Ectodermal cell (in vitro differentiated cells): Measurements from ENCODE around the gene GEMIN8.

Experiments used
- H3K27ac ChIP-seq: 2 replicates; pipeline ENCODE4 v1.7.0; 2013; ENCODE audit warnings: mild to moderate bottlenecking, low read depth, low read length; ENCODE audit not compliant: insufficient read depth, poor library complexity, severe bottlenecking
- H3K27me3 ChIP-seq: 2 replicates; pipeline ENCODE4 v1.7.0; 2013; ENCODE audit warnings: mild to moderate bottlenecking, low read length; ENCODE audit not compliant: insufficient read depth, control insufficient read depth, poor library complexity, severe bottlenecking
- H3K36me3 ChIP-seq: one replicate; pipeline ENCODE4 v1.7.0; 2013; ENCODE audit warnings: low read length; ENCODE audit not compliant: control insufficient read depth, insufficient read depth
- H3K4me1 ChIP-seq: one replicate; pipeline ENCODE4 v1.7.0; 2013; ENCODE audit warnings: low read length; ENCODE audit not compliant: control insufficient read depth, insufficient read depth
- H3K4me3 ChIP-seq: 2 replicates; pipeline ENCODE4 v1.7.0; 2013; ENCODE audit warnings: low read depth, low read length, control low read depth; ENCODE audit not compliant: insufficient read depth
- H3K9me3 ChIP-seq: 2 replicates; pipeline ENCODE4 v1.7.0; 2013; ENCODE audit warnings: mild to moderate bottlenecking, low read length, moderate library complexity; ENCODE audit not compliant: control insufficient read depth
- WGBS, 2 experiments: methylation state at CpG; one replicate each; pipeline ENCODE4 v1.1.7; 2013; ENCODE audit warnings: missing lambda C conversion rate in 2 of 2; 5-methylcytosine and 5-hydroxymethylcytosine counted together

Gene GEMIN8

DNA sequence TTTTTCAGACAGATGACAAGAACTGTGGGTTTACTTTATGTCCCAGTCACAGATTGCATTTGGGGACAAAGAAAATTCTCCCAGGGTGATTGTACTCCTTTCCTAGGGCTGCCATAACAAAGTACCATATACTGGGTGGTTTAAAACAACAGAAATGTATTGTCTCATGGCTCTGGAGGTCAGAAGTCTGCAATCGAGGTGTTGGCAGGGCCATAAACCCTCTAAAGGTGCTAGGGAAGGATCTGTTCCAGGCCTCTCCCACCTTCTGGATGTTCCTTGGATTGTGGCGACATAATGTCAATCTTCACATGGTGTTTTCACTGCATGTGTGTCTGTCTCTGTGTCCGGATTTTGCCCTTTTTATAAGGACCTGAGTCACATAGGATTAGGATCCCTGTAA is 12.3 kb downstream of the GEMIN8 start:
- H3K4me3 ChIP-seq, result no peak overlapping the region
- H3K27ac ChIP-seq, result no peak overlapping the region
- H3K4me1 ChIP-seq, result no peaks in the 10 kb centered on the region
- 90 to 91% methylated on average over 3 of the region's 3 CpGs for WGBS, 2 experiments
- H3K9me3 ChIP-seq, result no peaks in the 10 kb centered on the region
- H3K36me3 ChIP-seq, result no peaks in the 10 kb centered on the region
- no peaks in the 10 kb centered on the region for H3K27me3 ChIP-seq

DNA sequence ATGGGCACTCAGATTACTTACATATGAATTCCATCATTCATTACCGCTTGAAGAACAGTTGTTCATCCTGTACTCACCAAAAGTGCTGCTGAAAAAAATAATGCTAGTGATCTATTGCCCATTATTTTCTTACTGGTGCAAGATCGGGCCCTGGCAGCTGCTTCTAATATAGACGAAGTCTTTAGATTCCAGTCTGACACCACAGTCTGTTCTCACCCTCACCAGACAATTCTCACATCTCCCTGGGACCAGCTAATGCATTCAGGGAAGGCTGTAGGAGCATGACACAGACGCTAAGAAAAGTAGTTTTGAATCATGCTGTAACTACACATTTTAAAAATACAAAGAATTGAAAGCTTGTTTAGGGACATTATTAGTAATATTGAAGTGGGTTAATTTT is 13.8 kb downstream of the GEMIN8 start:
- H3K9me3 ChIP-seq, result no peaks in the 10 kb centered on the region
- no peaks in the 10 kb centered on the region for H3K4me1 ChIP-seq
- no peak overlapping the region for H3K27ac ChIP-seq
- no peaks in the 10 kb centered on the region for H3K27me3 ChIP-seq
- no peaks in the 10 kb centered on the region for H3K36me3 ChIP-seq
- 98 to 100% methylated on average over 1 to 3 of the region's 4 CpGs for WGBS, 2 experiments
- no peak overlapping the region for H3K4me3 ChIP-seq

DNA sequence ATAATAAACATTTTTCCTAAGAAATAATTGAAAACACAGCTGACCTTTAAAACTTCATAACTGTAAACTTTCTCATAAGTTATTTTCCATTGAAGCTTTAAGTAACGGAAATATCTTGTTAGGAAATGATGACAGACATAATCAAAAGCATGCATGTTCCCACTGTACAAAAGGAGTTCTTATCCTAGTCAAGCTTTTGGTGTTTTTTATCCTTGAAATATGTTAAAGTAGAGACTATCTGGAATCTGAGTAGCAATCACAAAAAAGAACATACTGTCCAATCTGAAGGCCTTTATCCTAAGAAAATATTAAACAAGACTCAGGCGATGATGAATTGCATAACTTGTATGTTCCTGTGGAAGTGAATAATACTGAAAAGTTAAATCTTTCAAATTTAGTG is 14.4 kb downstream of the GEMIN8 start:
- no peaks in the 10 kb centered on the region for H3K36me3 ChIP-seq
- H3K27ac ChIP-seq, result no peak overlapping the region
- H3K4me1 ChIP-seq, result no peaks in the 10 kb centered on the region
- no peaks in the 10 kb centered on the region for H3K9me3 ChIP-seq
- H3K4me3 ChIP-seq, result no peak overlapping the region
- no peaks in the 10 kb centered on the region for H3K27me3 ChIP-seq
- 100% methylated on average over 2 of the region's 2 CpGs; no CpG with 5 or more reads in 1 of the 2 experiments for WGBS, 2 experiments

DNA sequence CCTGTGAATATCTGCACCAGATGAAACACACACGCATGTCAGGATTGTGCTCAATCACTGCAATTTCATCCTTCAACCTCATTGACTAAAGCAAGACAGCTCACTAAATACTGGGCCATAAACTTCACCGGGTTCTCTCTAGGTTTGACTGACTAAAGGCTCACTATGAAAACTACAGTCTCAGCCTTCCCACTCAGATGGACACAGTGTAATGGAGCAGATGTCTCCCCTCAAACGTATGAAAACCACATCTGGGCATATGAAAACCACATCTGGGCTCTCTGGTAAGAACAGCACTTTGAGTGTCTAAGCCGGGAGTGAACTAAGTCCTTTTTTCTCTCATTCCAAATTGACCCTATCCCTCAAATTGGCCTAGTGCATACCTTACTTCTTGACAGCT is 15.2 kb downstream of the GEMIN8 start:
- Histone ChIP-seq H3K4me1 (no peaks in the 10 kb centered on the region), H3K4me3 (no peak overlapping the region), H3K27me3 (no peaks in the 10 kb centered on the region), H3K9me3 (no peaks in the 10 kb centered on the region), H3K36me3 (no peaks in the 10 kb centered on the region), H3K27ac (no peak overlapping the region)
- 92 to 94% methylated on average over 4 of the region's 4 CpGs for WGBS, 2 experiments

DNA sequence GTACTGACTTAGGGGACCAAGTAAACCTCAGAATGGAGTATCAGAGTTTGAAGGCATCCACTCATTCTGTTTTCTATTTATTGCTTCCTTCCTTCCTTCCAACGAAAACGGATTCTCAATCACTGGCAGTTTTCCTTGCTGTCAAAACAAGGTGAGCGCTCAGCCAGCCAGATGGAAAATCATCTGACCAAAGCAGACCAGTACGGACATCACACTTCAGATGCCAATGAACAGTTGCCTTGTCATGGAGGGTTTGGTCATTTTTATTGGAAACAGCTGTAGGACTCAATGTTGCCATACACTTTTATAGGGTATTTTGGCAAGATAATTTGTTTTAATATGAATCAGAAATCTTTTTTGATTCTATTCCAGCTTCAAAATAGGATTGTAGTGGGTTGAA is 16.6 kb downstream of the GEMIN8 start:
- Histone ChIP-seq H3K4me1 (no peaks in the 10 kb centered on the region), H3K27ac (no peak overlapping the region), H3K4me3 (no peak overlapping the region), H3K9me3 (no peaks in the 10 kb centered on the region), H3K27me3 (no peaks in the 10 kb centered on the region), H3K36me3 (no peaks in the 10 kb centered on the region)
- 94 to 95% methylated on average over 4 of the region's 4 CpGs for WGBS, 2 experiments

DNA sequence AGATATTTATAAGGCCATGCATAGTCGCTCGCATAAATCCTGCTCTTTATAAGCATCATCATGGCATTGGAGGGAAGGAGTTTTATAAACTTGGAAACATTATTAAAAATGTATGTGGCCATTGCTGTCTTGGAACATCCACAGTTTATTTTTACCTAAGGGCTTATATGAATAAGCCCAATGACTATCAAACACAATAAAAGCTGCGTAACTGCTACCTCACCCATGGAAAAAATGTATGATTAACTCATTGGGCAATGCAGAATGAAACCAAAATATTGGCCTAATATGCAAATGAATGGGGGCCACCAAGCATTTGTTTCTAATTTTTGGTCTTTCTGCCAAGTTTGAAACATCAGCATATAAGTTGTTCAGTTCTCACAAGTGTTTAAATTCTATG is 19.1 kb downstream of the GEMIN8 start:
- 97 to 100% methylated on average over 2 to 3 of the region's 3 CpGs for WGBS, 2 experiments
- no peaks in the 10 kb centered on the region for H3K36me3 ChIP-seq
- H3K4me1 ChIP-seq, result no peaks in the 10 kb centered on the region
- no peaks in the 10 kb centered on the region for H3K27me3 ChIP-seq
- H3K9me3 ChIP-seq, result no peaks in the 10 kb centered on the region
- H3K4me3 ChIP-seq, result no peak overlapping the region
- H3K27ac ChIP-seq, result no peak overlapping the region

DNA sequence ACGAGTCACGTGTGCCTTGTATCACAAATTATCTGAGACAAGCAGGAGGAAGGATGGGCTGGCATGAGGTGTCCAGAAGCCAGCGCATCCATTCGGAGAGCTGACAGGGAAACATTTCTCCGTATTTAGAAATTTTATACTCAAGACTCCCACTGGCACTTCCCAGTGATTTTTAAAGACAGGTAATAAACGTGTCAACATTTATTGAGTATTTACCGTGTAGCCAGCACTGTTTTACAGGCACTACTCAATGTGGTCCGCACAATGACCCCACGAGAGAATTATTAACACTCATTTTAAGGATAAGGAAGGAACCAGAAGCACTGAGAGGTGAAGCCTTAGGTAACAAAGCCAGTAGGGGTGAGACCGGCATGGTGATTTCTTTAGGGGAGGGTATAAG is 23.2 kb downstream of the GEMIN8 start:
- Histone ChIP-seq H3K27ac (no peak overlapping the region), H3K4me1 (no peaks in the 10 kb centered on the region), H3K36me3 (no peaks in the 10 kb centered on the region), H3K4me3 (no peak overlapping the region), H3K9me3 (no peaks in the 10 kb centered on the region), H3K27me3 (no peaks in the 10 kb centered on the region)
- WGBS, 2 experiments, result 96 to 97% methylated on average over 10 of the region's 10 CpGs

DNA sequence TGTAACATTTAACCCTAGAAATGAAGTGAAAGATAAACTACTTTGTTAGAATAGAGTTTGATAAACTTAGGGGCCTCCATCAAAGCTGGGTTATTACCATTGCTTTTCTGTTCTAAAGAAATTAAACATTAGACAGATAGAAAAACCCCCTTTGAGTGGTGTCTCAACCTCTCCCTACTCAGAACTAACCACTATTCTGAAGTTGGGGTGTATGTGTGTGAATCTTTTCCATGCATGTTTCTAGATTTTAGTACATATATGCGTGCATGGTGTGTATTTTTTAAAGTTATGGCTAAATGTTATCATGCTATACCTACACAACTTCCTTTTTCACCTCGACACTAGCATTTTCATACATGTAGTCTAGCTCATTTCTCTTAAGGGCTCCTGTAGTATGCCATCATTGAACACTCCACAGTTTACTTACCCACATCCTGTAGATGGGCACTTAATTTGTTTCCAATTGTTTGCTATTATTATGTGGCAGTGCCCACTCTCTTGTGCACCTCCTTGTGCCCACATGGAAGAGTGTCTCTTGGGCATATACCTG is 25.7 kb downstream of the GEMIN8 start:
- H3K9me3 ChIP-seq, result no peaks in the 10 kb centered on the region
- H3K4me3 ChIP-seq, result no peak overlapping the region
- WGBS, 2 experiments, result 100% methylated on average over 1 of the region's 2 CpGs
- no peaks in the 10 kb centered on the region for H3K36me3 ChIP-seq
- no peaks in the 10 kb centered on the region for H3K27me3 ChIP-seq
- H3K4me1 ChIP-seq, result no peaks in the 10 kb centered on the region
- no peak overlapping the region for H3K27ac ChIP-seq

DNA sequence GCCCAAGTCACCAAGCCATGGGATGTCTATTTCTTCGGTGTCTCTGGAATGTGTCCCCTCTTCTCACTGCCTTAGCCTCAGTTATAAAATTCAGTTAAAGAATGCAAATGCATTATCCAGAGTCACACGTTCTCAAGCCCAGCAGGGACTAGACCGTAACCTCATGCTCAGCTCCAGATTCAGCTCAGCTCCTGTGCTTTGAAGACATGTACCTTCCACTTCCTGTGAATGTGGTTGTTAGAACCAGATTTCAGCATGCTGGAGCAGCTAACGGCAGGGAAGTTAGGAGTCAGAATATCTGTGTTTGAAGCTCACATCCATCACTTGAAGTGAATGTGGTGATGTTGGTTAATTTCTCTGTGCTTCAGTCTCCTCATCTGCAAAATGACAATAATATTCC is 26.7 kb downstream of the GEMIN8 start:
- WGBS, 2 experiments, result 85 to 89% methylated on average over 4 of the region's 4 CpGs
- no peaks in the 10 kb centered on the region for H3K27me3 ChIP-seq
- H3K36me3 ChIP-seq, result no peaks in the 10 kb centered on the region
- H3K4me3 ChIP-seq, result no peak overlapping the region
- no peaks in the 10 kb centered on the region for H3K9me3 ChIP-seq
- H3K4me1 ChIP-seq, result no peaks in the 10 kb centered on the region
- H3K27ac ChIP-seq, result no peak overlapping the region

DNA sequence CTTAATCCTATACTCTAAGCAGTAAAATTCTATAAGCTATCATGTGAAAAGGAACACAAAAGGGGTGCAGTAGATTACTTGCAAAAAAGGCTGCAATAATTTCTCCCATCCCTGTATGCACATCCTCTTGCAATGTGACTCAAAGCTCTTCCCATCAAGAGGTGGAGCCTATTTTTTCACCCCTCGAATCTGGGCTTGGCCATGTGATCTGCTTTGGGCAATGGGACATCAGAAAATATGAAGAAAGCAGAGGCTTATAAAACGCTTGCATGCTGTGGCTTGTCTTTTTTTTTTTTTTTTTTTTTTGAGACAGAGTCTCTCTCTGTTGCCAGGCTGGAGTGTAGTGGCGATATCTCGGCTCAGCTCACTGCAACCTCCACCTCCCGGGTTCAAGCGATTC is 33.0 kb downstream of the GEMIN8 start:
- WGBS, 2 experiments, result 92 to 96% methylated on average over 6 of the region's 6 CpGs
- Histone ChIP-seq H3K9me3 (no peaks in the 10 kb centered on the region), H3K27ac (no peak overlapping the region), H3K4me3 (no peak overlapping the region), H3K4me1 (no peaks in the 10 kb centered on the region), H3K27me3 (no peaks in the 10 kb centered on the region), H3K36me3 (no peaks in the 10 kb centered on the region)

DNA sequence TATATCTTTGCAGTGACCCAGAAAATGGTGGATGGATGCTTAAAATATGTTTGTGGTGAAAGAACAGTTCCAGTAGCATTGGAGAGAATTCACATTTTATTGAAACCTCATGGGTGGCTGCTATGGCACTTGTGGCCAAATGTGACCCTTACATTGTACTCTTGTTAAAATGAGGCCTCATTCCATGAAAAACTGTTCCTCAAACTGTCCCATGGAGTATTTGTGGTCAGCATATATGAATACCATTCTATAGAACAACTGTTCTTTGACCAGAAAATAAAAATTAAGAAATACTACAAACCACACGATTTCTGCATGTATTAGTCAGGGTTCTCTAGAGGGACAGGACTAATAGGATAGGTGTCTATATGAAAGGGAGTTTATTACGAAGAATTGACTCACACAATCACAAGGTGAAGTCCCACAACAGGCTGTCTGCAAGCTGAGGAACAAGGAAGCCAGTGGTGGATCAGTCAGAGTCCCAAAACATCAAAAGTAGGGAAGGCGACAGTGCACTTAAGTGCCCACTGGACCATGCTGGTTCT is 35.1 kb downstream of the GEMIN8 start:
- no peak overlapping the region for H3K4me3 ChIP-seq
- no peaks in the 10 kb centered on the region for H3K27me3 ChIP-seq
- H3K36me3 ChIP-seq, result no peaks in the 10 kb centered on the region
- H3K9me3 ChIP-seq, result no peaks in the 10 kb centered on the region
- no peaks in the 10 kb centered on the region for H3K4me1 ChIP-seq
- H3K27ac ChIP-seq, result no peak overlapping the region
- 91 to 97% methylated on average over 2 to 3 of the region's 3 CpGs for WGBS, 2 experiments
